Activated naive CD4-positive, alpha-beta T cell treated with anti-CD3 and anti-CD28 coated beads for 36 hours (primary cell): ENCODE measurements around the gene NDRG3. TPM values are rescaled to one million over a fixed set of nuclear protein-coding genes. Genes with fewer than 3 reads are reported as not detected.

Experiments used
- CTCF ChIA-PET: fragments of 350-600 bp; sonication (Branson Sonifier 250); formaldehyde crosslinking; loops from one replicate; lab custom pipeline; 2021; ENCODE audit warnings: antibody characterized with exemption; lab: Charles Lee
- DNase-seq: peaks from one replicate; pipeline ENCODE4 v3.0.0-alpha.2; 2020
- H3K27ac Mint-ChIP-seq: one replicate; pipeline ENCODE4 v1.8.0; 2021; ENCODE audit warnings: mild to moderate bottlenecking, mixed read lengths
- H3K27me3 Mint-ChIP-seq: one replicate; pipeline ENCODE4 v1.8.0; 2021; ENCODE audit warnings: low read depth, mixed read lengths
- H3K36me3 Mint-ChIP-seq: one replicate; pipeline ENCODE4 v1.8.0; 2021; ENCODE audit warnings: low read depth, mixed read lengths
- H3K4me1 Mint-ChIP-seq: one replicate; pipeline ENCODE4 v1.8.0; 2021; ENCODE audit warnings: low read depth, mixed read lengths
- H3K4me3 Mint-ChIP-seq: one replicate; pipeline ENCODE4 v1.8.0; 2021; ENCODE audit warnings: mild to moderate bottlenecking, moderate library complexity, mixed read lengths
- H3K9me3 Mint-ChIP-seq: one replicate; pipeline ENCODE4 v1.8.0; 2021; ENCODE audit warnings: mixed read lengths
- intact Hi-C: fragments of 100-400 bp; cut with micrococcal nuclease; formaldehyde crosslinking; loops from one replicate; pipeline ENCODE4 v1.15.1; 2023
- total RNA-seq, 2 experiments: library from RNA; stranded (reverse); gene quantifications; one replicate each; pipeline ENCODE4 v1.2.3, GENCODE V29; 2021

NDRG3 gene
- total RNA-seq, 2 experiments from 2014 or later: 26.1 to 28.2 TPM

DNA sequence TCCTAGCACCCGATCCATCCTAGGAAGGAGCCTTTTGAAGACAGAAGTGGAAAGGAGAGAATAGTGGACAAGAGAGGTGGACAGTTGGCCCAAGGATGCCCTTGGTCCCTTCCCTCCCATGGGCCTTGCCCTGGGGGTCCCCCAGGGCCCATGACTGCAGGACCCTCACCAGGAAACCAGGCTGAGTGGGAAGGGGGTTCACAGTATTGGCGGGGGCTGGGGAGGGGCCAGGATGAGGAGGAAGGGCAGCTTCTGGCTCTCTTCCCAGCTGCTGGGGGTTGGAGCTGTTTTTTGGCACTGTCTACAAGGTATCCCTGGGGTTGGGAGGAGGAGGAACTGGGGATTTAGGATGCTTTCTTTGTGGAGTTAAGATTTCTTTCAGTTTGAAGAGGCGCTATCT is 31.7 kb upstream of the NDRG3 start:
- no peak overlapping the region for H3K4me3 Mint-ChIP-seq
- CTCF ChIA-PET: interaction anchor here (1.3 kb wide), 1 partner anchor 109 kb away, joined by 3 read pairs; no protein-coding TSS in a partner anchor
- H3K27me3 Mint-ChIP-seq: no peaks in the 10 kb centered on the region
- peaks cover 6% of the 10 kb centered on the region for H3K4me1 Mint-ChIP-seq
- no peak for DNase-seq
- no peaks in the 10 kb centered on the region for H3K9me3 Mint-ChIP-seq
- intact Hi-C loops: no loop called here
- no peaks in the 10 kb centered on the region for H3K36me3 Mint-ChIP-seq
- no peak overlapping the region for H3K27ac Mint-ChIP-seq

DNA sequence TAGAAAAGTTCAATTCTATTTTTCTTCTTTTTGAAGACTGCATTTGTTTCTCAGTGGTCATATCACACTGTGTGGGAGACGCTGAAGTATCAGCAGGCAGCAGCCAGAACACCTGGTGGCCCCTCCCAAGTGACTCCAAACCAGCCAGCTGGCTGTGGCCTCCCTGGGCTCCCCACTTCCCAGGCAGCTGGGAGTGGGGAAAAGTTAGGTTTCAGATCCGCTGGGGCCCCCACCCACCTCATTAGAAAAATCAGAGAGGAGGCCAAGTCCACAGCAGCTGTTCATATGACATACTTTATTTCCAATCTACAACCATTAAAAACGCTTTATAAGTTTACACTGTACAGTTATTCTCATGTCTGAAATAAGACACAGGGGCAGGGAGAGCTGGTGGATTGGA is 31.3 kb upstream of the NDRG3 start:
- intact Hi-C loops: no loop called here
- CTCF ChIA-PET: interaction anchor here (0.7 to 1.3 kb wide), 4 partner anchors 26 to 131 kb away, joined by 3 to 8 read pairs (median 4); partner anchors contain the start of gene SLA2

DNA sequence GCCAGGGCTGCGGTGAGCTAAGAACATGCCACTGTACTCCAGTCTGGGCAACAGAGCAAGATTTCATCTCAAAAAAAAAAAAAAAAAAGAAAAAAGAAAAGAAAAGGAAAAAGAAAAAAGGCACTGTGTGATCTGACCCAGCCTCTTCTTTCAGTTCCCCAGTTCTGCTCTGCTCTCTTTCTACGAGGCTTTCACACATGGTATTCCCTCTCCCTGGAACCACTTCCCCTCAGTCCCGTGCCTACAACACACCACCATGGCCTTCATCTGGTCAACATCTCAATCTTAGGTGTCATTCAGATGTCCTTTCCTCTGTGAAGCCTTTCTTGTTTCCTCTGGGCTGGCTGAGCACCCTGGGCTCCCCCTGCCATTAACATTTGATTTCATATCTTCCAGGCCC is 29.9 kb upstream of the NDRG3 start:
- Mint-ChIP-seq H3K27me3 (no peaks in the 10 kb centered on the region), H3K27ac (no peak overlapping the region), H3K4me3 (no peak overlapping the region), H3K9me3 (no peaks in the 10 kb centered on the region), H3K36me3 (no peaks in the 10 kb centered on the region), H3K4me1 (peaks cover 17% of the 10 kb centered on the region)
- no peak for DNase-seq
- CTCF ChIA-PET: interaction anchor here (0.7 to 0.9 kb wide), 2 partner anchors 33 to 41 kb away, joined by 4 read pairs; no protein-coding TSS in a partner anchor
- intact Hi-C loops: no loop called here

More for the DNA sequence above, 31.3 kb upstream of the NDRG3 start:
- Mint-ChIP-seq H3K36me3 (no peaks in the 10 kb centered on the region), H3K4me1 (peaks cover 9% of the 10 kb centered on the region), H3K4me3 (no peak overlapping the region), H3K9me3 (no peaks in the 10 kb centered on the region), H3K27me3 (no peaks in the 10 kb centered on the region), H3K27ac (no peak overlapping the region)
- DNase-seq: no peak

DNA sequence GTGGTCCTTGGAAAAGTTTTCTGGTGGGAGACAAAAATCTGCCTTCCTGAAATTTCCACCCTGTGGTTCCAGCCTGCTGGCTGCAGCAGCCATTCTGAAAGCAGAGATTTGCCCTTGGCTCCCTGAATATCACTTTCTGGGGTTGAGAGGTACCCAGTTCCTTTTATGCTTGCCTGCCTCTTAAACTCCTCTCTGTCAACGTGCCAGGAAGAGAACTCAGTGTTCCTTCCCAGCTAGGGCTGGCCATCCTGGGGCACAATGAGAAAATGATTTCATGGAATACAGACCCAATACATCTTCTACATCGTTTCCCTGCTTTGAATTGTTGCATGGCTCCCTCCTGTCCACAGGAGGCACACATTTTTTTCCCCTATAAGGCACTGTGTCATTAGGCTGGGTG is 29.3 kb upstream of the NDRG3 start:
- no peaks in the 10 kb centered on the region for H3K27me3 Mint-ChIP-seq
- H3K4me1 Mint-ChIP-seq: peaks cover 17% of the 10 kb centered on the region
- intact Hi-C loops: no loop called here
- no peaks in the 10 kb centered on the region for H3K9me3 Mint-ChIP-seq
- H3K4me3 Mint-ChIP-seq: no peak overlapping the region
- CTCF ChIA-PET: interaction anchor here (0.6 to 1.6 kb wide), 6 partner anchors 22 to 557 kb away, joined by 4 read pairs; no protein-coding TSS in a partner anchor
- no peak overlapping the region for H3K27ac Mint-ChIP-seq
- DNase-seq: no peak
- H3K36me3 Mint-ChIP-seq: no peaks in the 10 kb centered on the region

DNA sequence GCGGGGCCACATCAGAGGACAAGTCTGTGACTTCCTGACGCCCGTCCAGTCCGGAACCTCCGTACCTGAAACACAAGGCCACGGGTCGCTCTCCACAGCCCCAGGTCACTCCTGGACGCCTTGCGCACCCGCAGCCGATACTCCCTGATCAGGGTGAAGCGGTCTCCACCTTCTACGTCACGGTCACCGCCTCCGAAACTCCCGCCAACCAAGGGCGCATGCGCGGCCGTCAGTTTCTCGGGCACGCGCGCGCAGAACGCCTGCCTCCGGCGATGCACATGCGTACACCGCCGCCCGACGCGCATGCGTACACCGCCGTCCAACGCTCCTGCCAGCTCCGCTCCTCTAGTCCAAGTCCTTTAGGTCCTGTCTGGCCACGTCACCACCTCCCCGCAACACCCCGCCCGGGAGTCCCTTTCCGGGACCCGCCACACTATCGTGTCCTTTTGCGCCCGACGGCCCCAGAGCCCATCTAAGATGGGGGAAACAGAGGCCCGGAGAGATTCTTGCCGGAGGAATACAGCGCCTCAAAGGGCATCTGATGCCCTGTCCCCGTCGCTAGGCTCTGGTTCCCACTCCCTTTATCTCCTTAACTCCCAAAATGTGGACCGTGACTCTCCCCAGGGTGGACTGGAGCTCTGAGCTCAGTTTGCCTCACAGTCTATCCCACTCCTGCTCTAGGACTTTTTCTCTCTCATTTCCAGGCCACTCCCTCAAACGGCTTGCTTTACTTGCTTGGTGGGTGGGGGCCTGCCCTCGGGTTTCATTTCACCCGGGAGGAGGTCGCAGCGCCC is 27.9 kb upstream of the NDRG3 start, which contains the start of gene DSN1:
Gene DSN1 (minus strand): TSS at position 167 of the 794 bp plus-strand sequence. CDS start 2,305 bp downstream, outside the sequence.
- Mint-ChIP-seq H3K4me3 (peak within 1 kb of the TSS; percentile 97), H3K27ac (peak within 1 kb of the TSS; percentile 97), H3K4me1 (peaks cover 21% of the 10 kb centered on the region), H3K36me3 (no peaks in the 10 kb centered on the region), H3K27me3 (no peaks in the 10 kb centered on the region), H3K9me3 (no peaks in the 10 kb centered on the region)
- DNase-seq: peak; percentile 98
- intact Hi-C loops: loop anchor here (1.0 to 5.0 kb wide), 7 partner anchors 27 to 311 kb away; partner anchors contain the start of genes NDRG3 and RAB5IF
- CTCF ChIA-PET: interaction anchor here (0.5 to 1.8 kb wide), 27 partner anchors 8 to 361 kb away, joined by 3 to 16 read pairs (median 4); partner anchors contain the start of gene NDRG3

DNA sequence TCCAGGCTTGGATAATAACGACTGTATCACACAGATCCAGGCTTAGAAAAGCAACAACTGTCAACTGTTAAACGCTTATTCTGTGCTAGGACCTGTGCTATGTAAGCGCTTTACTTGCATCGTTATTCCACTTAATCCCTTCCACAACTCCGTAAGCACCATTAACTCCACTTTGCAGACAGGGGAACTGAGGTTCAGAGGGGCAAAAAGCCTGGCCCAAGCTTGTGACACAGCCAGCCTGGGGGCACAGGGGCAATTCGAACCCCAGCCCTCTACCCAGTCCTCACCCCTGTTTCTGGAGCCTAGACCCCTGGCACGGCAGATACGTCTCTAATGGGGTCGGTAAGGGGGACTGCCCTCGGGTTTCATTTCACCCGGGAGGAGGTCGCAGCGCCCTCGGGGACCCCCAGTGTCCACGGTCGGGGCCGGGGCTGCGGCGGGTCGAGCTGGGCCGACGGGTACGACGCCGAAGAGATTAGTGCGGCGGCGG is 27.3 kb upstream of the NDRG3 start:
- H3K27me3 Mint-ChIP-seq: no peaks in the 10 kb centered on the region
- intact Hi-C loops: loop anchor here (1.0 to 5.0 kb wide), 6 partner anchors 27 to 311 kb away; partner anchors contain the start of genes NDRG3 and RAB5IF
- no peaks in the 10 kb centered on the region for H3K9me3 Mint-ChIP-seq
- H3K4me1 Mint-ChIP-seq: peaks cover 21% of the 10 kb centered on the region
- no peak for DNase-seq
- CTCF ChIA-PET: interaction anchor here (0.6 to 1.8 kb wide), 14 partner anchors 15 to 283 kb away, joined by 3 to 16 read pairs (median 4); partner anchors contain the start of gene NDRG3
- H3K4me3 Mint-ChIP-seq: peak overlapping the region; percentile 97
- H3K27ac Mint-ChIP-seq: peak overlapping the region; percentile 8
- H3K36me3 Mint-ChIP-seq: no peaks in the 10 kb centered on the region

DNA sequence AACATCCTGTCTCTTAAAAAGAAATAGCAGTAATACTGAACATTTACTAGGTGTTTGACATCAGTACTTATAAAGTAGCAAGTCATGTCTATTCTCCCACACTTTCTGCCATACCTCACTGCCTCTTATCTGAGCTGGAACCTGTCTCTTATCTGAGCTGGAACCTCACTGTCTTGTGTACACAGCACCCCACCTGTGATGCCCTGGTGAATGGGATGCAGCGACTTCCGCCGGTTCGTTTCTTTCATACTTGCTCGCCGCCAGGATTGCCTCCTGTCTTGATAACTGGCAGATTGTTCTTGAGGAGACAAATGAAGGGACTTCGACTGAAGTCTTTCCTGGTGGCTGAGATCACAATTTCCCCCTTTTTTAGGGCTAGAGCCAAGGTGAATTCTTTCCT is 24.8 kb upstream of the NDRG3 start:
- Mint-ChIP-seq H3K36me3 (peaks cover 4% of the 10 kb centered on the region), H3K27ac (no peak overlapping the region), H3K9me3 (no peaks in the 10 kb centered on the region), H3K27me3 (no peaks in the 10 kb centered on the region), H3K4me3 (no peak overlapping the region), H3K4me1 (peaks cover 21% of the 10 kb centered on the region)
- intact Hi-C loops: loop anchor here (5.0 kb wide), 3 partner anchors 53 to 308 kb away; no protein-coding TSS in a partner anchor
- CTCF ChIA-PET: interaction anchor here (0.5 kb wide), 1 partner anchor 32 kb away, joined by 3 read pairs; no protein-coding TSS in a partner anchor
- DNase-seq: no peak

DNA sequence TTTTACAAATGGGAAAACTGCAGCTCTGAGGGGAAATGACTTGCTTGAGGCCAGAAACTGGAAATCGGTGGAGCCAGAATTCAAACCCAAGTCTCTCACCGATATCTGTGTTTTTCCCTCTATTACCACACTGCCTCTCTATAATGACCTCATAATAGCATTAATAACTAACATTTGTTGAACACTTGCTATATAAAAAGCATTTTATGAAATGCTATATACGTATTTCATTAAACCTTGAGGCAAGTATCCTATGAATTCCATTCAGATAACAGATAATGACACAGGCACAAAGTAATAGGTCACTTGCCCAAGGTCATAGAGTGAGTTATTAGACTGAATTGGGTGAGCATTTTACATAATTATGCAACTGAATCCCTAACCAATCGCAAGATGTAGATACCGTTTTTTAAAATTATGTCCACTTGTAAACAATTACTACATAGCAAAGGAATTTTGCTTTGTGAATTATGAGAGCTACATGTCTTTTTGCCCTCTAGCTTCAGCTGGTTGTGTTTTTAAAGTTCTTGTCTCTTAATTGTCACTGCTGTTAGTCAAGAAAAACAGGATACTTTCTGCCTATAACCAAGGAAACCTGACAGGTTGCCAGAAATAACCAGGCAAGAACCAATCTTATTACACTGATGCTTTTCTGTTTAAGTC is 23.0 kb upstream of the NDRG3 start:
- Mint-ChIP-seq H3K4me1 (peaks cover 19% of the 10 kb centered on the region), H3K27me3 (no peaks in the 10 kb centered on the region), H3K36me3 (peaks cover 4% of the 10 kb centered on the region), H3K9me3 (no peaks in the 10 kb centered on the region), H3K27ac (no peak overlapping the region), H3K4me3 (no peak overlapping the region)
- intact Hi-C loops: no loop called here
- CTCF ChIA-PET: interaction anchor here (0.6 to 1.2 kb wide), 2 partner anchors 14 to 776 kb away, joined by 3 to 6 read pairs; no protein-coding TSS in a partner anchor
- no peak for DNase-seq

DNA sequence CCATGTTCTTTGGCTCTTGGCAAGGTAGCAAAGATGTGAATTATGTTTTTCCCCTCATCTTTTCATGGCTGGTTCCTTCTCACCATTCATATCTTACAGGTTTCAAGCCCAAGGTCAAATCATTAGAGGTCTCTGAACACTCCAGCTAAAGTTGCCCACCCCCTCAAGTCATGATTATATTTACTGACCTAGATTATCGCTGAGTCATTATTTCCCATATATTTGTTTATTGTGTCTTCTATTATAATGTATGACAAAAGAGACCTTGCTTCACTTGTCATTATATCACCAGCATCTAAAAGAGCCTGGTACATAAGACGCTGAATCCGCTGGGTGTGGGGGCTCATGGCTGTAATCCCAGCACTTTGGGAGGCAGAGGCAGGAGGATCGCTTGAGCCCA is 15.2 kb upstream of the NDRG3 start:
- CTCF ChIA-PET: interaction anchor here (0.6 kb wide), 1 partner anchor 31 kb away, joined by 3 read pairs; no protein-coding TSS in a partner anchor
- no peak overlapping the region for H3K4me3 Mint-ChIP-seq
- DNase-seq: no peak
- H3K27me3 Mint-ChIP-seq: no peaks in the 10 kb centered on the region
- no peak overlapping the region for H3K27ac Mint-ChIP-seq
- peaks cover 2% of the 10 kb centered on the region for H3K4me1 Mint-ChIP-seq
- H3K36me3 Mint-ChIP-seq: peaks cover 6% of the 10 kb centered on the region
- intact Hi-C loops: no loop called here
- H3K9me3 Mint-ChIP-seq: no peaks in the 10 kb centered on the region

DNA sequence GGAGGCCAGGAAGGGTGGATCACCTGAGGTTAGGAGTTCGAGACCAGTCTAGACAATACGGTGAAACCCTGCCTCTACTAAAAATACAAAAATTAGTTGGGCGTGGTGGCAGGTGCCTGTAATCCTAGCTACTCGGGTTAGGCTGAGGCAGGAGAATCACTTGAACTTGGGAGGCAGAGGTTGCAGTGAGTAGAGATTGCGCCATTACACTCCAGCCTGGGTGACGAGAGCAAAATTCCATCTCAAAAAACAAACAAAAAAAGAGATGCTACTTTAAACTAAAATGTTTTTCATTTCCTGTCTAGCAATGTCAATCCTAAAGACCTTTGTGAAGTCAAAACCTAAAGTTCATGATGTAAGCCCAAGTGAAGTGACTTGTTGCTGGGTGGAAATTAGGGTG is 14.8 kb upstream of the NDRG3 start:
- CTCF ChIA-PET: interaction anchor here (0.9 kb wide), 1 partner anchor 35 kb away, joined by 4 read pairs; no protein-coding TSS in a partner anchor
- H3K27me3 Mint-ChIP-seq: no peaks in the 10 kb centered on the region
- peaks cover 6% of the 10 kb centered on the region for H3K36me3 Mint-ChIP-seq
- H3K4me3 Mint-ChIP-seq: no peak overlapping the region
- DNase-seq: no peak
- peaks cover 2% of the 10 kb centered on the region for H3K4me1 Mint-ChIP-seq
- intact Hi-C loops: no loop called here
- no peaks in the 10 kb centered on the region for H3K9me3 Mint-ChIP-seq
- H3K27ac Mint-ChIP-seq: peak overlapping the region; percentile 36

DNA sequence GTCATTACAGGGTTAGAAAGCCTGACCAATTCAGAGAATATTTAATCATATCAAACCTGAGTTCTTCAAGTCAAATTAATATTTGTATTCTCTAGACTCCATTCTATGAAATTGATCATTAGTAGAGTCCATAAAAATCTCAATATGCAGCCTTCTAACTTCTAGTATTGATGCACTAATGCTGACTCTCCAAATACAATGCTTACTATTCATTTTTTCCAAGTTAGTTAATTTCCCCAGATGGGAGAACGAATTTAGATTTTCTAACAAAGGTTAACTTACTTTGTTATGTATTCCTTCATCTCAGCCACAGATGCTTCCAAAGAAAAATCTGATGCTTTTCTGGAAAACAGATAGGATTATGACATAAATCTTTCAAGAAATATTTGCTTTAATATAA is 12.4 kb upstream of the NDRG3 start:
- no peak overlapping the region for H3K27ac Mint-ChIP-seq
- no peak overlapping the region for H3K4me3 Mint-ChIP-seq
- no peaks in the 10 kb centered on the region for H3K9me3 Mint-ChIP-seq
- no peak for DNase-seq
- H3K4me1 Mint-ChIP-seq: peaks cover 6% of the 10 kb centered on the region
- CTCF ChIA-PET: interaction anchor here (1.2 to 1.3 kb wide), 2 partner anchors 15 to 92 kb away, joined by 4 read pairs; partner anchors contain the start of gene DSN1
- peaks cover 17% of the 10 kb centered on the region for H3K36me3 Mint-ChIP-seq
- intact Hi-C loops: no loop called here
- no peaks in the 10 kb centered on the region for H3K27me3 Mint-ChIP-seq
